ENCODE results near the gene AGAP5.
A peak's percentile ranks its signal among the peaks of the same experiment; 100 is the strongest.

Gene AGAP5

DNA sequence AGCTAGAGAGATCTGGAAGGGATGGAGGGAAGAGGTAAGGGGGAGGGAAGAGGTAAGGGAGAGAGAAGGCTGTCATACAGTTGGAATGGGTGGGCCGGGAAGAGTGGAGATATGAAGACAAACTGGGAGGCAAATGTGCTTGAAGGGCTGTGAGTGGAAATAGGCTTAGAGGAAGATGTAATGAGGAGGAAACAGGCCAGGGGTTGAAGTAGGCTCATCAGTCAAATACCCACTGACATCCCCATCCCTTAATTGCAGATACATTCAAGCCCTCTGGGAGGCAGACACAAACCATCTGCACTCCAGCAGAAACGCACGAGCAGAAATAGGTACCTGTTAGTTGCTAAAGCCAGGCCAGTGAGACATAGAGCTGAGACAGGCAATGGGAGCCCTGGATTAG is 44.2 kb downstream of the AGAP5 start:
- no peak for DNase-seq (ENCODE audit: low read depth, low spot score)

DNA sequence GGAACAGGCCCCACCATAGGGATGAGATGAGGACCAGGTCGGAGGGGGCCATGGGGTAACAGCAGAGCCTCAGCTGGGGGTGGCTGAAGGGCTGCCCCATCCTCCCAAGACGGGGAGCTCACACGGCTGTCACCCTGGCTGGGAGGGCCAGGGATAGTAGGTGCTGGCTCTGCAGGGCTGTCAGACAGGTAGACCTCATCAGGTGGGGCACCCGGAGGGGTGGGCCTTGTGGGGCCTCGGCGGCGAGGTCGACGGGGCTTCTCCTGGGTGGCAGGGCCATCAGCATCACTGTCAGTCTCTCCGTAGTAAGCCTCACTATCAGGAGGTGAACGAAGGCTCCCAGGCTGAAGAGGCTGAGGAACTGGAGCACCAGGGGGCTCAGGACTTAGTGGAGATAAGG is 44.7 kb downstream of the AGAP5 start:
- no peak for DNase-seq (ENCODE audit: low read depth, low spot score)

DNA sequence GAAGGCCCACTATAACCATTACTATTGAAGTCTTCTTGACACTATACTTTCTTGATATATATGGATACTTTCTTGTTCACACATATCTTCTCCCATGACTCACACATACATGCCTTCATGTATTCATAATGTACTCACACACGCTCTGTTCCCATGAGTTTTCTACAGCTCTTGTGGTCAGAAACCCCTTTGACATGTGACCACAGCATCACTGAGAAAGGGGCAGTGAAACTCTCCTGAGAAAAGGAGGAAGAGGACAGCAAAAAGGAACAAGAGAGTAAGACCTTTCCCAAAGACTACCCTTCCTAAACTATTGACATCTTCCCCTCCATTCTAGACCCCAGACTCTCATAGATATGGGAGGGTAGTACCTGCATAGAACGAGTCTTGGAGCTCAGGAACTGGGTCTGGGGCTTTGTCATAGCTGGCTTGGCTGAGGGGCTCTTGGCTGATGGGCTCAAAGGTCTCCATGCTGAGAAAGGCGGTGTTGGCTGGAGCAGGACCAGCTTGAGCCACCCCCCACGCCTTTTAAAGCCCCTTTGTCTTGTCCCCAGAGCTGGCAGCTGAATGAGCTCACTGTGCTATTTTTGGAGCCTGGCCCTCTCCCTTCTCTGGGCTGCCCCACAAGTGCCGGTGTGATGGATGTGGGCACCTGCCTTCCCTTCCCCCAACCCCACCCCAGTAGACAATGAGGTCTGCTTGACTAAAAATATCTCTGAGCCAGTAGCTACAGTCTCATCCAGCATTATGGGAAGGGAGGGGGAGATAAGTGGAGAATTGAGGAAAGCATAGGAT is 47.2 kb downstream of the AGAP5 start:
- DNase-seq (ENCODE audit: low read depth, low spot score), result no peak

DNA sequence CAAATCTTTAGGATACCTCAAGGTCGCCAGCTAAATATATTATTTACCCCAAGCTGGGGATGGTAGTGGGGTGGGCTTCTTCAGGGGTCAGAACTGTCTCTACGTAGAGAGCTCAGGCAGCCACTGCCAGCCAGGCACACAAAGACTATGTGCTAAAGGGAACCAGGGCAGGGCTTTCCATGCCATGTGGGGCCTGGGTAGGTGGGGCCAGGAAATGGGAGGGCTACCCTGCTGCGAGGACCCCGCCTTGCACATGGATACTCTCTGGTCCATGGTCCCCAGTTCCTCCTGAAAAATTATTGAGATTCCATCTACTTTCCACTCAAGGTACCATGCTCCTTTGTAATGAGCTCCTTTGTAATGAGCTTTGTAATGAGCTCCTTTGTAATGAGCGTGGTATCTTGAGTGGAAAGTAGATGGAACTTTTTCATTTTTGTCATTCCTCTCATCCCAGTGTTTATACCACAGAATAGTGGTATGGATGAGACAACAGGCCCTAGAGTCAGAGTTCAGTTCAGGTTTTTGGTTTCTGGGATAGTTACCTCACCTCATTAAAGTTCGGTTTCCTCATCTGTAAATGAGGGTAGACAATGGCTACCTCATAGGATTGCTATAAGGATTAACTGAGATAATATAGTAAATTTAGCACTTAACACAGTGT is 47.9 kb downstream of the AGAP5 start:
- DNase-seq (ENCODE audit: low read depth, low spot score), result no peak

DNA sequence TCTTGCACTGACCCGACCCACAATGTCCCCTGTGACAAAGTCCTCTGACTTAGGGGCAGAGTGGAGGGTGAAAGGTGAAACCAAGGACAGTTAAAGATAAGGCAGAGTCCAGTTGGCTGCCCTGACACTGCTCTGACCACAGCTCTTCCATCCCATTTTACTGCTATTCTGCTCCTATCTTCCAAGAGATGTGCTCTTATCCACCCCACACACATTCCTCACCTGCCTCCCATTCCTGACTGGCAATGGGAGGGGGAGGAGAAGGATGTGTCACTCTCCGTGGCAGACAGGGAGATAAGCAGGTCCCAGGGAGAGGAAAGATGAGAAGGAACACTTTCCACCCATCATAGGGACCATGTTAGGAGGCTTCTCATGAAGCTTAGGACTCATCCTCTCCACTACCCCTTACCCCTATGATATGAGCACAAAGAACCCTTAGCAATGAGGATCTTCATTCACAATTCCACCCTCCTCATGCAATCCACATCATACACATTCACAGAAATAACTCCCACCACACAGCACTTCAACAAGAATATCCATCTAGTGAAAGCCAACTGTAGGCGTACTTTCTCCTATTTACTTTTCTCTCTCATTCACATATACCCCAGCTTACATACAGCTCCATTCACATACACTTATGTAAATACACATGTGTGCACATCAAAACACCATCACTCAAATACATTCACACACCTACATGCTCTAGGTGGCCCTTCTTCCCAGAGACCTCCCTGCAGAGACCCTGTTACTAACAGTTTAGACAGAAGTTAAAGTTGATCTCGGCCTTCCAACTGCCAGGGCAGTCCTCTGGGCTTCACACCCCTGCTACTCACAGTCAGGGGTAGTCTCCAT is 48.7 kb downstream of the AGAP5 start:
- DNase-seq (ENCODE audit: low read depth, low spot score), result no peak

DNA sequence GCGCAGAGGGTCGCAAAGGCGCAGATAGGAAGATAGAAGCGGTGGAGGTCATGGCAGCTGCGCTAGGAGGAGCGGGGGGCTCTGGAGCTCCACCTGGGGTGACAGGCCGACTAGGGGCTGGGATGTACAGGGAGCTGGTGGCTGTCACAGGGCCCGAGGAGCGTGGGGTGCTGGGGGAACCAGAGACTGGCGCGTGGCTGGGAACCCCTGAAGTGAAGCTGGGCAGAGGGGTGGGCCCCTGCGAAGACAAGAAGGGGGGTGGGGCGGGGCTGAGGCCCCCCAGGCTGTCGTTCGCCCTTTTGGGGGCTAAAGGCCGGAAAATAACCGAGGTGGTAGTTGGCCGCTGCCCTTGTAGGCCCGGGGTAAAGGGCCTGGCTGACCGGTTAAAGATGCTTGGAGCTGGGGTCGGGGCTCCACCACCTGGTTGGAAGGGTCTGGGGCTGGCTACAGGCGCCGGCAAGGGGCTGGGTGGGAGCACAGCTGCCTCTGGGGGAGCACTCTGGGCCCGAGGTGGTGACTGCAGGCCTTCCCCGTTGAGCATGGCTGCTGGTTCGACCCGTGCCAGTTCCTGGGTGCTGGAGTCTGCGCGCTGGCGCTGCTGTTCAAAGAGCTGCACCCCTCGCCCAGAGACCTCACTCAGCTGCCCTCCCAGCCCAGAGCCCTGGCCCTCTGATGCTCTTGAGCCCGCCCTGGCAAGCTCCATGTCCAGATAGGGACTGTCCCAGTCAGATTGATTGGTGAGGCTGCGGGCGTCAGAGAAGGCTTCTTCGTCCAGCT is 49.8 kb downstream of the AGAP5 start:
- DNase-seq (ENCODE audit: low read depth, low spot score), result no peak

DNA sequence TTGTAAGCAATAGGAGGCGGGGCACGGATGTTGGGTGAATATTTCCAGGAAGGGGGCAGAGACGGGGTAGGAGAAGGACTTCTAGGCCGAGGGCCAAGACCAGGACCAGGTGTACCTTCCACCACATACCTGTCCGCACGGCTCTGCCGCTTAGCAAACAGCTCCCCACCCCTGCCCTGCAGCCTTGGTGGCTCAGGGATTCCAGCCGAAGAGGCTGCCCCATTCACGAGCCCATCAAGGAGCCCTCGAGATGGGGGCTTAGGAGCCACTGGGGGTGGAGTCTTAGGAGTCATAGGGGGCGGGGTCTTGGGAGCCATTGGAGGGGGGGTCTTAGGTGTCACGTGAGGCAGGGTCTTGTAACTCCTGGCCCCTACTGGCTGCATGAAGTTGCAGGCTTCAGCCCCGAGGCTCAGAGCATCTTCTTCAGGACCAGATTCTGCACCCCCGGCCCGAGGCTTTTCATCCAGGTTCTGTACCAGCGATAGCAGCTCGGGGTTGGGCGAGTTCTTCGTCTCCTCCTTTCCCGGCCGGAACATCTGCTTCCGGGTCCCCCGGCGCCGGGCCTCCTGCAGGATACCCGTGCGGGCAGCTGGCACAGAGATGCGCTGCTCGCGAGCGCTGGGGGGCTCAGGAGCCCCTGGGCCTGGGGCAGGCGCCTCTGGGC is 50.6 kb downstream of the AGAP5 start:
- DNase-seq (ENCODE audit: low read depth, low spot score), result no peak

DNA sequence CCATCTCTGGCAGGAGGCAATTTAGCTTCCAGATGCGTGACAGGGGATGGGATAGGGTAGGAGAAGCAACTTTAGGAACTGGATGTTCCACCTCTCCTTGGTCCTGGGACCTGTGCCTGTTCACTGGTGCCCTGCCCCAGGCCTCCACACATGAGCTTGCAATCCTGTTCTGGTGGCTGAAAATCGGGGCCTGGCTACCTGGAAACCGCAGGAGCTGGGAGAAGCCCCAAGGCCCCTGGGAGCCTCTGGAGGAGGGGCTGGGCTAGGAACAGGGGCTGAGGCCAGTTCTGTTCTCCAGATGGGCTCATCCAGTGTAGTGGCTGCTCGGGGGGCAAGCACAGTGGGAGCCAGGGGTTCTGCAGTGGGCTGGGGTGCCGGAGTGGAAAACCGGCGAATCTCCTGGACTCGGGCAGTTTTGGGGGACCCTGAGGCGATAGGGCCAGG is 51.3 kb downstream of the AGAP5 start:
- no peak for DNase-seq (ENCODE audit: low read depth, low spot score)

DNA sequence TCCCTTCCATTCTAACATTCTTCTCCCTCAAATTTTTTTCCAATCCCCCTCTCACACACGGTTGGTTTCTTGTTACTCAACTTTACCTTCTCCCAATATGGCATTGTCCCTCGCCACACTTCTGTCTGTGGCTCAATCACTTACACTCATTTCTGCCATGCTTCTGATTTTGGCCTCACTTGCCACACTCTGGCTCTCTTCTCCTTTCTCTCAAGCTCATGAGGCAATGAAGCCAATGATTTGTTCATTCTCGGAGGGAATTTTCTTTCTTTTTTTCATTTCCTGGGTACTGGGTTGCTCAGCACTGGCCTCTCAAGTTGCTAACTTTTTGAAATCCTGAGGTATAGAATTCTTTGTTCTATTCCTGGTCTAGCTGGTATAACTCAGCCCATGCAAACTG is 52.7 kb downstream of the AGAP5 start:
- no peak for DNase-seq (ENCODE audit: low read depth, low spot score)

DNA sequence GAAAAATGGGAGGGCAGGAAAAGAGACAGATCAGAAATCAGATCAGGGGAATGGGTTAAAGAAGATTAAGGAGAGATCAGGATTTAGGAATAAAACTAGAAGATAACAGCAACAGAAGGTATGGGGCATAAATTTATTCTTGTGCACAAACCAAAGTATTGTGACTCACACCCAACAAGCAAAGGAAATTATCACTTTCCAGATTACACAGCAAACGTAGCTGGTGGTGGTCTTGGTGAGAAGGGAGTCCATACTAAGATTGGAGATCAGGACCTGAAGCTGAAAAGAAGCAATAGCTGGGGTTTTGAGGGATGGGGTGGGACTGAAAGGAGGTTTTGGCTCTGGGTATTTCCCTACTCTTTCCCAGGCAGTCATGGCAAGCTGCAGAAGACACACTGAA is 53.1 kb downstream of the AGAP5 start:
- DNase-seq (ENCODE audit: low read depth, low spot score), result no peak

DNA sequence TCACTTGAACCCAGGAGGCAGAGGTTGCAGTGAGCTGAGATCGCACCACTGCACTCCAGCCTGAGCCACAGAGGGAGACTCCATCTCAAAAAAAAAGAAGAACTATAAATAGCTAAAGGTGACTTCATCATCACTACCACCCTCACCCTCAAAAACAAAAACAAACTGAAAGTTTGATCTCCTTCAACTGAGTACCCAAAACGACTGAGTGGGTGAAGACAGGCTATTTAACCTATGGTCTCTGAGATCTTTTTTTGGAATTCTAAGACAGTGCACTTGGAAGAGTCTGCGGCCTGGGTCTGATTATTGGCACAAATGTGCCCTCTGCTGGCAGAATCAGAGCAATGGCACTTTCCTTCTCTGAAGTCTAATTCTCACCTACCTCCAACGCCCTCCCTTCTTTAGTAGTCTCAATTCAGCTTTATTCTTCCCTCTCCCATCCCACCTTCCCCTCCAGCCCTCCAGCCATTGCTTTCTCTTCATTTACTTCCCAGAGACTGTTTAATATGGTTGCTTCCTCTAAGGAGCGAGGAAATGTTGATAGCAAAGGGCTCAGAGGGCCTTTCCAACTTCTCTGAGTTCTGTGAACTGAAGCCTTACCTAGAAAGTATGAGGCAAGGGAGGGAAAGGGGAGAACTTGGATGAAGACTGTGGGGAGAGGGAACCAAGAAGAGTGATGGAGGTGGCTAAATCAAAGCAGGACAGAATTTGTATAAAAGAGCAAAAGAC is 53.7 kb downstream of the AGAP5 start:
- peak; percentile 46 for DNase-seq (ENCODE audit: low read depth, low spot score)

DNA sequence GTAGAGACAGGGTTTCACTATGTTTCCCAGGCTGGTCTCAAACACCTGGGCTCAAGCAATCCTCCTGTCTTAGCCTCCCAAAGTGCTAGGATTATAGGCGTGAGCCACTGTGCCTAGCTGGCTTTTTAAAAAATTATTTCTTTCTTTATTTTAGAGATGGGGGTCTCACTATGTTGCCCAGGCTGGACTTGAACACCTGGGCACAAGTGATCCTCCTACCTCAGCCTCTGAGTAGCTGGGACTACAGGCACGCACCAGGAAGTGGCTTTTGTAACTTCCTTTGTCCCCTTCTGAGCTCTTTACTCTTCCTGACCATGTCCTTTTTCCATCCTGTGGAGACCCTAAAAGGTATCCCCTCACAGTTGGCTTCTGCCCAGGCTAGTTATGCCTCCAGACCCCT is 54.5 kb downstream of the AGAP5 start:
- DNase-seq (ENCODE audit: low read depth, low spot score), result no peak

DNA sequence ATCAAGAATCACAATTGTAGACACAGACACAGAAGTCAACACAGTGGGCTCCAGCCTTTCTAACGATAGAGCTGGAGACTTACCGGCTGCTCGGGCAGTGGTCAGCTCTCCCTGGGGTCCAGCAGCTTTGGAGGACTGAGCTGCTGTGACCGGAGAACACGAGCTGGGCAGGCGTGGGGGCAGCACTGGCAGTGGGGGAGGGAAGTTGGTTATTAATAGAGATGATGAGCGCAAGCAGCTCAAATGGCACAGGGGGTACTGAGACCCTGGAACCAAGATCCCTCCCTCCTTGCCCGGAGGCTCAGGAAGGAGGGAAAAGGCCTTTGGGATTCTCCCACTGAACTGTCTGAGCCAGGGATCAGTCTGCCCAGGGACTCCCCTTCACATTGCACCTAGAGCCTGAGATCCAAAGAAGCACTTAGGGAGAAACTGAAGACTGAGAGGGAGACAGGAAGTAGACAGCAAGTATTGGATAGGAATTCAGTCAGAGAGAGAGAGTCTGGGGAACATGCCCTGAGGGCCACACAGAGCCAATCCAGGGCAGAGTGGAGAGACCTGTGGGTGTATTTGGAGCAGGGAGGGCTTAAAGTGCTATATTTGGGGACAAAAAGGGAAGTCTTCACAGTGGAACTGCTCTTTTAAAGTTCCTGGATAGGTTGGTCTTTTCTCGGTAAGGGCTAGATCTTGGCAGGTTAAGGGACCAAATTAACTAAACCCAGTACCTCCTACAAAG is 56.4 kb downstream of the AGAP5 start, which contains the start of gene MYOZ1:
TSS of gene MYOZ1 (minus strand) at position 147 of the 733 bp plus-strand sequence. CDS start 1,457 bp downstream, outside the sequence.
- DNase-seq (ENCODE audit: low read depth, low spot score), result no peak

DNA sequence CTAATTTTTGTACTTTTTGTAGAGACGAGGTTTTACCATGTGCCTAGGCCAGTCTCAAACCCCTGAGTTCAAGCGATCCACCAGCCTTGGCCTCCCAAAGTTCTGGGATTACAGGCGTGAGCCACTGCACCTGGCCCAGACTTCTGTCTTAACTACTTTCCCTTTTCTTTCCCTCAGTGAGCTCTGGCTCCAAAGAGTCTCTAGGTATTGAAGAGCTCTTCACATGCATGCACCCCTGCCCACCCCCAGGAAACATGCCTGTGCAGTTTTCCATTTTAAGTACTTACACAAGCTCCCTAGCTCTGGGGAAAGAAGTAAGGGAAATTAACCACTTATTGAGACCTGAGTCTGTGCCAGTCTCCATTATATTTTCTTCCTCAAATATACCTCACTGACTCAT is 58.6 kb downstream of the AGAP5 start:
- DNase-seq (ENCODE audit: low read depth, low spot score), result no peak

DNA sequence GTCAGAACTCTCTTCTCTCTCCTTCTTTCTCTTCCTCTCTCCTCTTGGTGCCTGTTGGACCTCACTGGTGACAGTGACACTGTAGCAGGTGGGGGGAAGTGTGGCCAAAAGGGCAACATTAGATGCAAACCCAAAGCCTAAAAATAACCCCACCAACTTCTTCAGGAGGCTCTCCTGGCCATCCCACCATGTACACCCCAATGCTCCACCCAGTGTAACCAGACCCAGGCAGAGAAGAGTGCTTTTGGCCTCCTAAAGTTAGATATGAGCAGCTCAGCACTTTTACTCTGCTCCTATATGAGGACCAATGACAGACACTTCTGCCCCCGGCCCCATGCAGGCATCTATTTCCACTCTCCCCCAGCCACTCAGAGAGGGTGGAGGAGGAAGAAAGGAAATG is 62.1 kb downstream of the AGAP5 start:
- DNase-seq (ENCODE audit: low read depth, low spot score), result no peak

DNA sequence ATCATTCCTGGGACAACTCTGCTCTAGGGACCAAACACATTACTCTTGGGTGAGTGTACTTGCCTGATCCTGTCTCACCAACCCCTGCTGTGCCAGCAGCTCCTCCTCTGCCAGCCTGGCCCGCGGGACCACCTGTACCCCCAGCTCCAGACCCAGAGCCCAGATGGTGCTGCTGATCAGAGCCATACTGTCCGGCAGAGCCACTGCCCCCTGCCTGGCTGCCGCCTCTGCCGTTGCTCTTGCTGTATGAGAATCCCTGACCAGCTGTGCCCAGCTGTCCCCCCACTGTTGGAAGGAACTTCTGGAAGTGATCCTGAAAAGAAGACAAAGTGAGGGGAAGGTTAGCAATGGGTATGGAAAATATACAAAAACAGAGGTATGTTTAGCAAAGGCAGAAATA is 63.5 kb downstream of the AGAP5 start:
- no peak for DNase-seq (ENCODE audit: low read depth, low spot score)

DNA sequence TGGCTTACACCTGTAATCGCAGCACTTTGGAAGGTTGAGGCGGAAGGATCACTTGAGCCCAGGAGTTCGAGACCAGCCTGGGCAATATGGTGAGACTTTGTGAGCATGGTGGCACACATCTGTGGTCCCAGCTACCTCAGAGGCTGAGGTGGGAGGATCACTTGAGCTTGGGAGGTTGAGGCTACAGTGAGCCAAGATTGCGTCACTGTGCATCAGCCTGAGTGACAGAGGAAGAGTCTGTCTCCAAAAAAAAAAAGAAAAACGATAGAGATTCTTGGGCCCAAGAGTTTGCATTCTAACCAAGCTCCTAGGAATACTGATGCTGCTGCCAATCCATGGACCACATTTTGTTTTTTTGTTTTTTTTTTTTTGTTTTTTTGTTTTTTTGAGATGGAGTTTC is 68.7 kb downstream of the AGAP5 start:
- DNase-seq (ENCODE audit: low read depth, low spot score), result no peak

DNA sequence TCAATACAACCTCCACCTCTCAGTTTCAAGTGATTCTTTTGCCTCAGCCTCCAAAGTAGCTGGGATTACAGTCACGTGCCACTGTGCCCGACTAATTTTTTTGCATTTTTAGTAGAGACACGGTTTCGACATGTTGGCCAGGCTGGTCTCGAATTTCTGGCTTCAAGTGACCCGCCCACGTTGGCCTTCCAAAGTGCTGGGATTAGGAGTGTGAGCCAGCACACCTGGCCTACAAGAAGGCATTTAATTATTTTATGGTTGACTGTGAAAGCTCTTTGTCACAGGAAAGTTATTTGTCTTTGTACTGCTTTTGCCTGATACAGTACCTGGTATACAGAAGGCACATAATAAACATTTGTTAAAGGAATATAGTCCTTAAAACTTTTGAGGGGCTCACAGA is 69.5 kb downstream of the AGAP5 start:
- DNase-seq (ENCODE audit: low read depth, low spot score), result no peak

DNA sequence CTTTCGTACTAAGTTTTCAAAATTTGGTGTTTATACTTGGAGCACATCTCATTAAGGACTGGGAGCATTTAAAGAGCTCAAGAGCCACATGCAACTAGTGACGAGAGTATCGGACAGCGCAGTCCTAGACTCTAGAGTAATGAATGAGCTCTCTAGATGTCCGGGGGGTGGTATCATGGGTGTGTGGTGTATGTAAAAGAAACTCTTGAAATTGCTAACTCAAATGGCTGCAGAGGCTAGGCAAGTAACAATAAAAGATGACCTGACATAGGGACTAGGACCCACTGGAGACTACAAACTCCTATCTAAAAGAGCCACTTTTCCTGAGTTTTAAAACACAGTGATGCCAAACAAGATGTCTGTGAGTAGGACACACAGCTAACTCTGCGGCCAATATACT is 70.6 kb downstream of the AGAP5 start:
- no peak for DNase-seq (ENCODE audit: low read depth, low spot score)

Data from smooth muscle cell of the brain vasculature (primary cell).